Measurements from ENCODE around the gene RXFP4.

- no peak for TF ChIP-seq TAF1 (conservative IDR thresholded peaks at IDR 0.05)
- no peak for TF ChIP-seq CTCF (IDR thresholded peaks at IDR 0.05; ENCODE audit: low read depth, low read length, missing input control)
- no peak for TF ChIP-seq REST (IDR thresholded peaks at IDR 0.05)
- TF ChIP-seq GABPA (IDR thresholded peaks at IDR 0.05 in 1 of 2, conservative IDR thresholded peaks at IDR 0.05 in 1 of 2) = peak in 1 of 2 donors; percentile 9
- no peak for TF ChIP-seq EGR1 (IDR thresholded peaks at IDR 0.05; ENCODE audit: low read depth in 2 of 2)
- TF ChIP-seq, protein P1, sequence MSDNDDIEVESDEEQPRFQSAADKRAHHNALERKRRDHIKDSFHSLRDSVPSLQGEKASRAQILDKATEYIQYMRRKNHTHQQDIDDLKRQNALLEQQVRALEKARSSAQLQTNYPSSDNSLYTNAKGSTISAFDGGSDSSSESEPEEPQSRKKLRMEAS (IDR thresholded peaks at IDR 0.05) = no peak
- no peak for TF ChIP-seq JUND (IDR thresholded peaks at IDR 0.05)
- no peak for TF ChIP-seq HNF4A (conservative IDR thresholded peaks at IDR 0.05)
These were observed 37.0 kb downstream of the RXFP4 start, which contains the start of gene ARHGEF2 for GRCh38 chr1:155978325-155978972.

All from liver (tissue), 3 donors.